Fibroblast of skin of left quadriceps (primary cell): Measurements from ENCODE around the gene CD320.
"Not testable (repeated sequence)": the region's sequence is repeated elsewhere in the genome, so short reads cannot be mapped to it uniquely, and the experiment has no call there.

Experiments used
- DNase-seq, 2 experiments: peaks; one replicate each; pipeline ENCODE4 v3.0.0-alpha.2; 2013; ENCODE audit warnings: low read depth in 2 of 2

CD320 gene

GRCh38 chr19:8307965-8308866 is at the start of gene CD320:
TSS of gene CD320 (minus strand) at chr19:8308358. CDS start at chr19:8308290, 68 bp downstream.
- peak; percentile 74 to 77 for DNase-seq

- no peak for DNase-seq
Observed at GRCh38 chr19:8357007-8357521, 48.9 kb upstream of the CD320 start.

GRCh38 chr19:8355631-8356402 is 47.7 kb upstream of the CD320 start:
- no peak for DNase-seq

- not testable (repeated sequence) for DNase-seq
Observed at GRCh38 chr19:8352845-8353244, 44.7 kb upstream of the CD320 start.

- DNase-seq = no peak
Observed at GRCh38 chr19:8352134-8352827, 44.1 kb upstream of the CD320 start.

GRCh38 chr19:8349629-8350372 is 41.6 kb upstream of the CD320 start:
- DNase-seq = not testable (repeated sequence)

- DNase-seq = no peak
Observed at GRCh38 chr19:8343483-8343844, 35.3 kb upstream of the CD320 start.

GRCh38 chr19:8342684-8343482 is 34.7 kb upstream of the CD320 start, which contains the start of gene KANK3:
TSS of gene KANK3 (minus strand) at chr19:8343262. CDS start at chr19:8337828, 5,434 bp downstream.
- DNase-seq = peak; percentile 79 to 83

- no peak for DNase-seq
Observed at GRCh38 chr19:8342316-8342683, 34.1 kb upstream of the CD320 start.

- not testable (repeated sequence) for DNase-seq
Observed at GRCh38 chr19:8341504-8341903, 33.3 kb upstream of the CD320 start.

GRCh38 chr19:8340341-8341096 is 32.4 kb upstream of the CD320 start:
- DNase-seq = no peak

- DNase-seq = no peak
Observed at GRCh38 chr19:8338835-8339234, 30.7 kb upstream of the CD320 start.

GRCh38 chr19:8337728-8338127 is 29.6 kb upstream of the CD320 start:
- no peak for DNase-seq

GRCh38 chr19:8336660-8337059 is 28.5 kb upstream of the CD320 start:
- DNase-seq = no peak

GRCh38 chr19:8336072-8336569 is 28.0 kb upstream of the CD320 start:
- DNase-seq = no peak

GRCh38 chr19:8335343-8336071 is 27.3 kb upstream of the CD320 start:
- no peak for DNase-seq

- DNase-seq = no peak
Observed at GRCh38 chr19:8334458-8335342, 26.5 kb upstream of the CD320 start.
